Astrocyte (in vitro differentiated cells and primary cell): ENCODE data around the gene ANKRD33B. TPM values are rescaled to one million over a fixed set of nuclear protein-coding genes. Genes with fewer than 3 reads are reported as not detected.

Source experiments
- DNase-seq: peaks from one replicate; pipeline ENCODE4 v3.0.0-alpha.2; 2010; ENCODE audit warnings: low read depth
- FAIRE-seq: peaks from 2 replicates; lab custom pipeline; 2011; peaks lifted over from hg19 to GRCh38; lab: Jason Lieb, UNC
- H2AFZ ChIP-seq: 2 replicates; pipeline ENCODE4 v1.6.0; 2012; ENCODE audit warnings: low read depth, low read length, inconsistent platforms
- H3K27ac ChIP-seq: 2 replicates; pipeline ENCODE4 v1.5.1; 2011; ENCODE audit warnings: low read depth, low read length, inconsistent platforms
- H3K27me3 ChIP-seq: 2 replicates; pipeline ENCODE4 v1.6.0; 2011; ENCODE audit warnings: low read length, inconsistent platforms; ENCODE audit not compliant: insufficient read depth
- H3K36me3 ChIP-seq: 2 replicates; pipeline ENCODE4 v1.5.1; 2011; ENCODE audit warnings: low read length, inconsistent platforms; ENCODE audit not compliant: insufficient read depth
- H3K4me1 ChIP-seq: 2 replicates; pipeline ENCODE4 v1.5.1; 2011; ENCODE audit warnings: low read length, inconsistent platforms; ENCODE audit not compliant: insufficient read depth
- H3K4me2 ChIP-seq: 2 replicates; pipeline ENCODE4 v1.6.0; 2012; ENCODE audit warnings: low read length, inconsistent platforms
- H3K4me3 ChIP-seq: 2 replicates; pipeline ENCODE4 v1.5.1; 2011; ENCODE audit warnings: low read depth, mild to moderate bottlenecking, low read length, inconsistent platforms; ENCODE audit not compliant: insufficient read depth
- H3K79me2 ChIP-seq: 2 replicates; pipeline ENCODE4 v1.6.0; 2012; ENCODE audit warnings: mild to moderate bottlenecking, low read length, inconsistent platforms; ENCODE audit not compliant: insufficient read depth
- H3K9ac ChIP-seq: 2 replicates; pipeline ENCODE4 v1.6.0; 2012; ENCODE audit warnings: mild to moderate bottlenecking, low read length, inconsistent platforms
- H3K9me3 ChIP-seq: 2 replicates; pipeline ENCODE4 v1.5.1; 2012; ENCODE audit warnings: low read depth, mild to moderate bottlenecking, low read length, inconsistent platforms; ENCODE audit not compliant: insufficient read depth
- H4K20me1 ChIP-seq: 2 replicates; pipeline ENCODE4 v1.6.0; 2012; ENCODE audit warnings: low read length, inconsistent platforms; ENCODE audit not compliant: insufficient read depth
- H3K27ac Mint-ChIP-seq: one replicate; pipeline ENCODE4 v1.8.0; 2021; ENCODE audit warnings: mild to moderate bottlenecking, mixed read lengths; ENCODE audit not compliant: unreplicated experiment
- H3K27me3 Mint-ChIP-seq: one replicate; pipeline ENCODE4 v1.8.0; 2021; ENCODE audit warnings: low read depth, mixed read lengths; ENCODE audit not compliant: unreplicated experiment
- H3K36me3 Mint-ChIP-seq: one replicate; pipeline ENCODE4 v1.8.0; 2021; ENCODE audit warnings: low read depth, mixed read lengths; ENCODE audit not compliant: unreplicated experiment
- H3K4me1 Mint-ChIP-seq: one replicate; pipeline ENCODE4 v1.8.0; 2021; ENCODE audit warnings: low read depth, mixed read lengths; ENCODE audit not compliant: unreplicated experiment
- H3K4me3 Mint-ChIP-seq: one replicate; pipeline ENCODE4 v1.8.0; 2021; ENCODE audit warnings: mild to moderate bottlenecking, moderate library complexity, mixed read lengths; ENCODE audit not compliant: unreplicated experiment
- H3K9me3 Mint-ChIP-seq: one replicate; pipeline ENCODE4 v1.8.0; 2021; ENCODE audit warnings: mild to moderate bottlenecking, mixed read lengths; ENCODE audit not compliant: unreplicated experiment
- CTCF ChIP-seq: IDR thresholded peaks from 2 replicates; pipeline ENCODE4 v1.5.1; 2011; ENCODE audit warnings: low read depth, mild to moderate bottlenecking, inconsistent platforms, low read length, moderate library complexity; ENCODE audit not compliant: insufficient read depth
- EZH2 ChIP-seq: IDR thresholded peaks from 2 replicates; pipeline ENCODE4 v1.6.1; 2012; ENCODE audit warnings: mild to moderate bottlenecking, low read length, inconsistent platforms; ENCODE audit not compliant: insufficient read depth
- total RNA-seq: library from RNA; stranded (reverse); gene quantifications from 2 replicates; pipeline ENCODE4 v1.2.1, GENCODE V29; 2021

ANKRD33B gene
- total RNA-seq, 1 donor from 2014 or later = 22.7 TPM

GRCh38 chr5:10706326-10706725, 142.5 kb downstream of the ANKRD33B start:
- Histone ChIP-seq H3K27me3 (no peaks in the 10 kb centered on the region), H3K36me3 (no peaks in the 10 kb centered on the region), H3K9ac (peak overlapping the region; percentile 2), H2AFZ (no peak overlapping the region), H3K79me2 (peaks cover 38% of the 10 kb centered on the region), H3K4me1 (peaks cover 66% of the 10 kb centered on the region), H4K20me1 (peaks cover 55% of the 10 kb centered on the region), H3K4me3 (no peak overlapping the region), H3K9me3 (no peaks in the 10 kb centered on the region), H3K27ac (peak overlapping the region; percentile 55), H3K4me2 (no peak overlapping the region)
- Mint-ChIP-seq H3K4me3 (no peak overlapping the region), H3K36me3 (peaks cover 11% of the 10 kb centered on the region), H3K27ac (no peak overlapping the region), H3K27me3 (no peaks in the 10 kb centered on the region), H3K9me3 (no peaks in the 10 kb centered on the region), H3K4me1 (peaks cover 54% of the 10 kb centered on the region)
- no peak for TF ChIP-seq EZH2
- no peak for TF ChIP-seq CTCF
- FAIRE-seq = no peak
- DNase-seq = no peak

Other genes starting within 250 kb of the ANKRD33B start
- gene MARCHF6, start 210.4 kb upstream of the ANKRD33B start, total RNA-seq = 139 and 142 TPM in 2 replicates
- gene ROPN1L, start 122.2 kb upstream of the ANKRD33B start, total RNA-seq = 0.60 and 0.77 TPM in 2 replicates
- gene DAP, start 197.2 kb downstream of the ANKRD33B start, total RNA-seq = 230 and 239 TPM in 2 replicates